ENCODE data around the gene SLC48A1.
A peak's percentile ranks its signal among the peaks of the same experiment; 100 is the strongest.

The SLC48A1 gene

GRCh38 chr12:47758834-47759690, 14.0 kb upstream of the SLC48A1 start, which contains the start of gene RAPGEF3:
Gene RAPGEF3, minus strand, starts transcription at chr12:47758880. Its CDS starts 324 bp downstream, at chr12:47758556.
- DNase-seq (ENCODE audit: low spot score): peak; percentile 97

- DNase-seq (ENCODE audit: low spot score): no peak
Measured at GRCh38 chr12:47762850-47763465, 10.1 kb upstream of the SLC48A1 start.

DNA sequence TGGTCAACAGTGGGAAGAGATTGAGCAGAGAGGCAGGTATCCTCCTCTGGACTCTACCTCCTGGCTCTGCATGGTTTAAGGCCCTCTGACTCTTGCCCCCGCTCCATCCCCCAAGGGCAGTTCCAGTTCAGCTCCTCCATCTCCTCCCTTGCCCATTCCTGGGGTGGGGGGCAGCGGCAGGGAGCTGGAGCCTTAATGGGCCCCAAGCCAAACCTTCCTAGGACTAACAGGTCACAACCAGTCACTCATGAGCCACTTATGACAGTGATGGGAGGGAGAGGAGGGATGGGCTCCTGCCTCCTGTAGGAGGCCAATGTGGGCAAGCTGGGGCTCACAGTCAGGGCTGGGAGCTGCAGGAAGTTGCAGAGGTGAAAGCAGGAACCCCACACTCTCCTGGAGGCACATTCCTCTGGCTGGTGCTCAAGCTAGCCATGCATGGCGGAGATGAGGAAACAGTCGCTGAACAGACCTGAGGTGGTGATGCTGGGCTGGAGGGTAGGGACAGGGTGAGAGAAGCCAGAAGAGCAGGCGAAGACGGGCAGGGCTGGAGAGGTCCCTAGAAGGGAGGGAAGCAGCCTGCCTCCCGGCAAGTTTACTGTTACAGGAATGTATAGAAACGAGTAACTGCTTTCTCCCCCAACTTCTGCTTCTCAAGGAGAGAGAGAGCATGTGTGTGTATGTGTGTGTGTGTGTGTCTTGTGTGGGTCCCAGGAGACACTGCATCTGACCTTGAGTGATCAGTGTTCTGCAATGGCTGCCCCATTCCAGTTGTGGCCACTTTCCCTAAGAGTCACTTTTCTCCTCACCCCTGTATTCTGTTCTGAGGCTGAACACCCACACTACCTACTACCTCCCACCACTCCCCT, 9.3 kb upstream of the SLC48A1 start:
- no peak for DNase-seq (ENCODE audit: low spot score)

- no peak for DNase-seq (ENCODE audit: low spot score)
Measured at GRCh38 chr12:47766502-47767215, 6.4 kb upstream of the SLC48A1 start.

GRCh38 chr12:47767216-47767724, 5.8 kb upstream of the SLC48A1 start:
- DNase-seq (ENCODE audit: low spot score): no peak

DNA sequence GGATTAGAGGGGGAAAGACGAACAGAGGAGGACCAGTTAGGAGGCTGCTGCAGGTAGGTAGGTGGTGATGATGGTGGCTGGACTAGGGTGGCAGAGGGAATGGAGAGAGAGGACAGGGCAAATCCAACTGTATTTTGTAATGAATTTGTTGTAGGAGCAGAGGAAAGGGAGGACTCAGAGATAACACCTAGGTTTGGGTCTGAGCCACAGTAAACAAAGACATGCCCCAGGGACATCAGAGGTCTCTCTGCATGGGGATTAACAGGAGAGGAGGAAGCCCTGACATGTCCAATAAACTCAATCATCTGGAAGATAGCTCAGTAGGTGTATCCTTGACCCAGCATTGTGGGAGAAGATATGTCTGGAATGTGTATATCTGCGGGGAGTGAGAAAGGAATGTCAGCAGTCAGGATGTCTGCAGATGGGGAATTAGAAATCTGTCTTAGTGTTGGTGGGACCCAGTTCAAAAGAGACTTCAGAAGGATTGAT, 4.7 kb upstream of the SLC48A1 start:
- DNase-seq (ENCODE audit: low spot score): peak; percentile 52

DNA sequence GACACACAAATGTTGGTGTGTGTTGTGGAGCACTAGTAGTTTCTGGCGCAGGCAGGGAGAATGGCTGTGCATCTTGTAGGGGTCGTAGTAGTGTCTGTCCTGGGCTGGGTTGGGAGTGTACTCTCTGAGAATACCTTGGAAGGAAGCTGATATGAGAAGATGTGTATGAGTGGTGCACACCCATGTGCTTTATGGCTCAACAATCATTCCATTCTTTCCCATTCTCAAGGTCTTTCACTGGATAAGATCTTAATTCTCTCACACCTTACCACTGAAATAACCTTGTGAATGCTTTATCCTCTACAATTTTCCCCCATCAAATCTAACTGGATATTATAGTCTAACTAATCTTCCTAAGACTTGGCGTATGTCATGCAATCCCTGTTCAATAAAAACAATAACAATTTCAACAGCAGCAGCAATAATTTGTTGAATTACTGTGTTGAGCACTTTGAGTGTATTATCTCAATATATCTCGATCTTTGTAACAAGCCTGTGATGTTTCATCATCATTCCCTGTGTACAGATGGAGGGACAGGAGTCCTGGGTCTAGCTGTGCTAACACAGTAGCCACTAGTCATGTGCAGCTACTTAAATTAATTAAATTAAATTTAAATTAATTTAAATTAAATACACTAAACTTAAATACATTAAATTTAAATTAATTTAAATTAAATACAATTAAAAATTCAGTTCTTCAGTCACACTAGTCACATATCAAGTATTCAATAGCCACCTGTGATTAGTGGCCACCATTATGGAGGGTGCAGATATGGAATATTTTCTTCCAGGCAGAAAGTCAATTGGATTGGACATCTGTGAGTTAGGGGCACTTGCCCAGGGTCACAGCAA, 3.6 kb upstream of the SLC48A1 start:
- no peak for DNase-seq (ENCODE audit: low spot score)

GRCh38 chr12:47770086-47770726, 2.8 kb upstream of the SLC48A1 start:
- DNase-seq (ENCODE audit: low spot score): peak; percentile 48

DNA sequence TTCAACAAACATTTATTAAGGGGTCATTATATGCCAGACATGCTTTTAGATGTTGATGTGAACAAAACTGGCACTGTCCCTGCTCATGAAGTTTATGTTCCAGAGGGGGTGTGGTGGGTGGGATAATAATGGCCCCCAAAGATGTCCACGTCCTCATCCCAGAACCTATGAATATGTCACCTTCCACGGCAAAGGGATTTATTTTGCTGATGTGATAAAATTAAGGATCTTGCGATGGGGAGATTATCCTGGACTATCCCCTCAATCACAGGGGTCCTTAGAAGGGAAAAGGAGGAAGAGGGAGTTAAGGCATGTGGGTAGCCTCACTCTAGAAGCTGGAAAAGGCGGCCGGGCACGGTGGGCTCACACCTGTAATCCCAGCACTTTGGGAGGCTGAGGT, 1.7 kb upstream of the SLC48A1 start:
- DNase-seq (ENCODE audit: low spot score): no peak

DNA sequence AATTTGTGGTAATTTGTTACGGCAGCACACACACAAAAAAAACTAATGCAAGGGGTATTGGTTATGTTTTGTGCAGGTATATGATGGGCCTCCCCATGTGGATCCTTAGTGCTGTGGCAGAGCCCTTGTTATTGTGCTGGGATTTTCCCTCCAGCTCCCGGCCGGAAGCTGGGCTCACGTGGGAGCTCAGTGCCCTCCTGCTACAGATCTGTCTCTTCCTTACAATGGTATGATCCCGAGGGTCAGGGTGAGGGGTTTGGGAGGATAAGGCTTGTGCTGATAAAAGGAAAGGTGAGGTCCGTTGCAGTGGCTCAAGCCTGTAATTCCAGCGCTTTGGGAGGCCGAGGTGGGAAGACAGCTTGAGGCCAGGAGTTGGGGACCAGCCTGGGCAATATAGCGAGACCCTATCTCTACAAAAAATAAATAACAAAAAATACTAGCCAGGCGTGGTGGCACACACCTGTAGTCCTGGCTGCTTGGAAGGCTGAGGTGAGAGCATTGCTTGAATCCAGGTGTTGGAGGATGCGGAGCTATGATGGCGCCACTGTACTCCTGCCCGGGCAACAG, 861 bp upstream of the SLC48A1 start:
- DNase-seq (ENCODE audit: low spot score): no peak

DNA sequence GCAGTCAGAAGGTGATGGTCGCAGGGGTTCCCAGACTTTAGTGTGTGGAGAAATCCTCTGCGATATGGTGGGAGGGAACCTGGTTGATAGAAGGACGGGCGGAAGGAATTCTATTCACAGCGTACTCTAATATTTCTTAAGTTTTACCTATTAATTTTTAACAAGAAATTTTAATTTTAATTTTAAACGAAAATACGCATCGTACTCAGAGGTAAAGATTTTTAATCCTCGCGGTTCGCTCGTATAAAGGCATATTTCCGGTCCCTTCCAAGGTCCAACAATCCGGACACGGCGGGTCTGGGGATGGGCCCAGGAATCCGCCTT, 338 bp upstream of the SLC48A1 start:
- no peak for DNase-seq (ENCODE audit: low spot score)

- no peak for DNase-seq (ENCODE audit: low spot score)
Measured at GRCh38 chr12:47773858-47774580, 981 bp downstream of the SLC48A1 start.

- DNase-seq (ENCODE audit: low spot score): no peak
Measured at GRCh38 chr12:47774663-47775062, 1.6 kb downstream of the SLC48A1 start.

GRCh38 chr12:47775100-47775911, 2.3 kb downstream of the SLC48A1 start:
- peak; percentile 67 for DNase-seq (ENCODE audit: low spot score)

DNA sequence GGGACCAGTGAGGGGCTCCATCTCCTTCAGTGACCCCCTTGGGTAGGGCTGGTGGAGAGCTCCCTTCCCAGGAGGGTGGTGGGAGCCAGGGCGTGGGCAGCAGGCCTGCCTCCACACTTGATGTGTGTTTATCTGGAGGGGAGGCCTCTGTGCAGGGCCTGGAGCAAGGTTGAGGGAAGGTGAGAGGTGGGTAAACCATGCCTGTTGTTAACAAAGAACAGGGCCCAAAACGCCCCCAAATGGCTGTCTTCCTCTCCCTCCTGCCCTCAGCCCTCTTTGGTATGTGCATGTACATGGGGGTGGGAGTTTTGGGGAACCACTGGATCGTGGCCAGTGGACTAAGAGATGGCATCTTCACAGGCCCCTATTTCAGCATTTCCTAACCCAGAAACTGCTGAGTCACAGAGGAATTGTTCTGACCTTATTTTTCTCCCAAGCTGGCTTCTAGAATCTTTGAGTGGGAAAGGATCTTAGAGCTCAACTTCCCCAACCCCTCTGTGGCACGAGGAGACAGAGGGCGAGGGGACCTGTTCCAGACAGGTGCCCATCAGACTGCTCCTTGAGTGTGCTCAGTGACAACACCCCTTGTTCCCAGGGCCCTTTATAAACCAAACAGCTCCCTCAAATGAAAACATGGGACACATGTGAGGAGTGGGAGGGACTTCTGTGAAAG, 3.6 kb downstream of the SLC48A1 start:
- DNase-seq (ENCODE audit: low spot score): peak; percentile 57

DNA sequence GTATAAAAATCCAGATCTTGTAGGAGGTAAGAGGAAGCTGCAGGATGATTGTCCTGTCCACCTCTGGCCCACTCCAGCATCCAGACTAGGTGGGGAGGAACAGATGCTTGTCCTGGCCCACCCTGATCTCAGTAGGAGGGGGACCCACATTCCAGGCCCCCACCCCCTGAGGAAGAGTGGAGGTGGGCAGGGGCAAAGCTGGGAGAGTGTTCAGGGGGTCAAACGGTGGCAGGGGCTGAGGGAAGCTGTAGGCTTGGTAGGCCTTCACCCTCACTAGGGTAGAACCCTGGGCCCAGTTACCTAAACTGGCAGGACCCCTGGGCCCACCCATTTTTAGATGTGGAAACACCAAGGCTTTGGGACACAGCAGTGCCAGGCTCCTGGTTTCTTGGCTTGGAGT, 4.1 kb downstream of the SLC48A1 start:
- DNase-seq (ENCODE audit: low spot score): no peak

DNA sequence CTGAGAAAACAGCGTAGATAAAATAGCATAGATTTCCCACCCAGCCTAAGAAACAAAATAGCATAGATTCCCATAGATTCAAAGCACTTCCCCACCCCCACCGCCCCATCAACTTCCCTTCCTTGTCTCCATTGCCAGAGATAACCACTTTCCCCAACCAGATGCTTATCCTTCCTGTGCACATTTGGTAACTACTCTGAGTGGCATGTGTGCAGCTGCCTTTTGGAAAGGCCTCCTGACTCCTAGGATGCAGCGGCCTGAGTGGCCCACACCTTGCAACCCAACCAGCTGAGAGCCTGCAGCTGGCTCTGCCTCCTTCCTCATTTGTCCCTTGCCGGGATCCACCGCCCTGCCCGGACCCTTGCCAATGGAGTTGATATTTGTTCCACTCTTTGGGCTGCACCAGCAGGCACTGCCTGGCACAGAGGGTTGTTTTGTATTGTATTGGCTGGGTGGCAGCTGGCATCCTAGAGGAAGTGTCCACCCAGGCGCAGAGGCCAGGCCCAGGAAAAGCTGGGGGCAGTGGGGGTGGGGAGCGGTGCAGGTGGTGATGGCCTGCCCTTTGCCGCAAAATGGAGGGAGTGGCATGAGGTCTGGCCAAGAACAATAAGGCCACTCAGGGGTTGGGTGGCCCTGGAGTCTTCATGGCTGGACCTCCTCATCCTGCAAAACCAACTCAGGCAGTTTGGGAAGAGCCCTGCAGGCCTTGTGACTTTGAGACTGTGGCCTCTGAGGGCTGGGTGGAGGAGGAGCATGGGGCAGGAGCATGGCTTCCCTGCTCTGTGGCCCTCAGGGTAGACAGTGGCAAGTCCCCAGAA, 4.9 kb downstream of the SLC48A1 start:
- no peak for DNase-seq (ENCODE audit: low spot score)

All from hepatic stellate cell (primary cell).